A549 (cell line): ENCODE data around the gene PRPF31. TPM values are rescaled to one million over a fixed set of nuclear protein-coding genes. Genes with fewer than 3 reads are reported as not detected.

Source experiments
- ATAC-seq, 2 experiments: fragments of 200-7000 bp in 1 of 2; fragments of >200 bp in 1 of 2; cut with Nextera tagmentation in 1 of 2; cut with Tn5 transposase in 1 of 2; 3 replicates each; pipeline versions ENCODE4 v1.8.0 to v1.9.1; 2018 to 2020; ENCODE audit warnings: mild to moderate bottlenecking in 1 of 2, moderate library complexity in 1 of 2
- CTCF ChIA-PET: fragments of 300-600 bp; sonication (Branson Sonifier 250); formaldehyde crosslinking; extraction: SDS; loops from one replicate; lab custom pipeline; 2021; ENCODE audit warnings: antibody characterized with exemption, inconsistent platforms; lab: Yijun Ruan, JAX
- POLR2A ChIA-PET: fragments of 350-600 bp; formaldehyde crosslinking; extraction: SDS; loops from one replicate; lab custom pipeline; 2021; ENCODE audit warnings: antibody characterized with exemption, inconsistent platforms; lab: Yijun Ruan, JAX
- DNase-seq, 2 experiments: peaks; one replicate each; pipeline versions ENCODE4 v3.0.0 to v3.0.0-alpha.2; 2011 to 2016; ENCODE audit warnings: low read depth in 1 of 2, low spot score in 1 of 2
- FAIRE-seq: peaks from 2 replicates; lab custom pipeline; 2011; peaks lifted over from hg19 to GRCh38; lab: Jason Lieb, UNC
- H3K27ac ChIP-seq, 2 experiments: fragments of >200 bp; sonication (Bioruptor Twin); formaldehyde crosslinking; 3 replicates each; pipeline ENCODE4 v1.5.1; 2016 to 2017
- H3K4me1 ChIP-seq: fragments of >200 bp; sonication (Bioruptor Twin); formaldehyde crosslinking; 3 replicates; pipeline ENCODE4 v1.6.1; 2016
- H3K4me2 ChIP-seq: fragments of >200 bp; sonication (Bioruptor Twin); formaldehyde crosslinking; 3 replicates; pipeline ENCODE4 v1.6.1; 2016
- H3K4me3 ChIP-seq: fragments of >200 bp; sonication (Bioruptor Twin); formaldehyde crosslinking; 3 replicates; pipeline ENCODE4 v1.5.1; 2016
- H3K9me3 ChIP-seq: fragments of >200 bp; sonication (Bioruptor Twin); formaldehyde crosslinking; 3 replicates; pipeline ENCODE4 v1.6.1; 2016
- CBX2 ChIP-seq: fragments of 200-600 bp; sonication (generic); IDR thresholded peaks from 2 replicates; pipeline ENCODE4 v1.6.1; 2016; ENCODE audit warnings: low read depth, mild to moderate bottlenecking, borderline replicate concordance
- CEBPB ChIP-seq, 2 experiments: fragments of >200 bp in 1 of 2; sonication (Bioruptor Twin) in 1 of 2; formaldehyde crosslinking in 1 of 2; IDR thresholded peaks; 2 replicates each; pipeline ENCODE4 v1.6.1; 2012 to 2016
- CHD2 ChIP-seq: fragments of 150-350 bp; IDR thresholded peaks from 2 replicates; pipeline ENCODE4 v1.6.1; 2014; ENCODE audit warnings: low read length; ENCODE audit not compliant: partially characterized antibody
- CHD4 ChIP-seq: fragments of 200-600 bp; sonication (generic); IDR thresholded peaks from 2 replicates; pipeline ENCODE4 v1.6.1; 2016; ENCODE audit warnings: antibody characterized with exemption, mild to moderate bottlenecking, borderline replicate concordance
- EHMT2 ChIP-seq: fragments of 200-600 bp; sonication (generic); IDR thresholded peaks from 2 replicates; pipeline ENCODE4 v1.6.1; 2016; ENCODE audit warnings: antibody characterized with exemption, low read depth, mild to moderate bottlenecking, moderate library complexity
- EP300 ChIP-seq, 2 experiments: fragments of >200 bp; sonication (Bioruptor Twin); formaldehyde crosslinking; IDR thresholded peaks; 2 replicates in 1 of 2; 3 replicates in 1 of 2; pipeline ENCODE4 v1.6.1; 2016 to 2017
- FOSB ChIP-seq: fragments of 250-450 bp; sonication (Bioruptor Pico); IDR thresholded peaks from 2 replicates; pipeline ENCODE4 v1.5.0; 2020; ENCODE audit warnings: mild to moderate bottlenecking, moderate library complexity
- FOSL2 ChIP-seq, 2 experiments: fragments of 450-650 bp in 1 of 2; fragments of >200 bp in 1 of 2; sonication (Bioruptor Twin) in 1 of 2; formaldehyde crosslinking; IDR thresholded peaks; 2 replicates each; pipeline versions ENCODE4 v1.5.0 to v1.6.1; 2016 to 2020; ENCODE audit warnings: mild to moderate bottlenecking in 1 of 2, moderate library complexity in 1 of 2
- FOXS1 ChIP-seq: fragments of 250-450 bp; sonication (Bioruptor Pico); IDR thresholded peaks from 2 replicates; pipeline ENCODE4 v1.5.0; 2020; ENCODE audit warnings: mild to moderate bottlenecking, moderate library complexity
- GATA3 ChIP-seq: IDR thresholded peaks from 2 replicates; pipeline ENCODE4 v1.6.1; 2012; ENCODE audit warnings: borderline replicate concordance
- HOXA7 ChIP-seq: fragments of 250-450 bp; sonication (Bioruptor Pico); IDR thresholded peaks from 2 replicates; pipeline ENCODE4 v1.5.0; 2020; ENCODE audit warnings: mild to moderate bottlenecking, moderate library complexity
- HOXB13 ChIP-seq: fragments of 250-450 bp; sonication (Bioruptor Pico); IDR thresholded peaks from 2 replicates; pipeline ENCODE4 v1.5.0; 2020; ENCODE audit warnings: low read depth, mild to moderate bottlenecking, moderate library complexity
- HOXB5 ChIP-seq: fragments of 250-450 bp; sonication (Bioruptor Pico); IDR thresholded peaks from 2 replicates; pipeline ENCODE4 v1.5.0; 2020; ENCODE audit warnings: mild to moderate bottlenecking, moderate library complexity
- JUN ChIP-seq, 2 experiments: fragments of >200 bp; sonication (Bioruptor Twin); formaldehyde crosslinking; IDR thresholded peaks; 2 replicates in 1 of 2; 3 replicates in 1 of 2; pipeline ENCODE4 v1.6.1; 2016 to 2017
- KDM1A ChIP-seq: fragments of 200-600 bp; sonication (generic); IDR thresholded peaks from 2 replicates; pipeline ENCODE4 v1.6.1; 2016; ENCODE audit warnings: low read depth, mild to moderate bottlenecking
- MYC ChIP-seq: IDR thresholded peaks from 2 replicates; pipeline ENCODE4 v1.6.1; 2012; ENCODE audit warnings: mild to moderate bottlenecking, inconsistent platforms, low read length, improper control_type of control experiment, borderline replicate concordance
- NPAS2 ChIP-seq: fragments of 250-450 bp; sonication (Bioruptor Pico); IDR thresholded peaks from 2 replicates; pipeline ENCODE4 v1.8.0; 2022; ENCODE audit warnings: mild to moderate bottlenecking, moderate library complexity, borderline replicate concordance
- POLR2A ChIP-seq: IDR thresholded peaks from 2 replicates; pipeline ENCODE4 v1.6.1; 2012; ENCODE audit warnings: mild to moderate bottlenecking, low read length
- POLR2AphosphoS2 ChIP-seq: conservative IDR thresholded peaks from 2 replicates; pipeline ENCODE4 v1.6.1; 2012; ENCODE audit warnings: low read length, improper control_type of control experiment, inconsistent platforms
- RAD21 ChIP-seq, 2 experiments: fragments of >200 bp in 1 of 2; sonication (Bioruptor Twin) in 1 of 2; formaldehyde crosslinking in 1 of 2; IDR thresholded peaks in 1 of 2; conservative IDR thresholded peaks in 1 of 2; 2 replicates in 1 of 2; 3 replicates in 1 of 2; pipeline ENCODE4 v1.6.1; 2012 to 2018; ENCODE audit warnings: inconsistent platforms in 1 of 2
- RARB ChIP-seq: fragments of 250-450 bp; sonication (Bioruptor Pico); IDR thresholded peaks from 2 replicates; pipeline ENCODE4 v1.8.0; 2021; ENCODE audit warnings: mild to moderate bottlenecking, moderate library complexity
- RCOR1 ChIP-seq: fragments of 150-350 bp; IDR thresholded peaks from 2 replicates; pipeline ENCODE4 v1.6.1; 2014; ENCODE audit warnings: antibody characterized with exemption, low read length, low read depth
- RFX5 ChIP-seq: fragments of 450-650 bp; IDR thresholded peaks from 2 replicates; pipeline ENCODE4 v1.7.1; 2014; ENCODE audit warnings: antibody characterized with exemption, mild to moderate bottlenecking, moderate library complexity
- RNF2 ChIP-seq: fragments of 200-600 bp; sonication (generic); IDR thresholded peaks from 2 replicates; pipeline ENCODE4 v1.6.1; 2016; ENCODE audit warnings: low read depth, mild to moderate bottlenecking, antibody characterized with exemption, moderate library complexity, borderline replicate concordance
- TP53 ChIP-seq: fragments of 250-450 bp; sonication (Bioruptor Pico); IDR thresholded peaks from 2 replicates; pipeline ENCODE4 v1.5.0; 2021; ENCODE audit warnings: mild to moderate bottlenecking, moderate library complexity
- ZC3H11A ChIP-seq: fragments of 450-650 bp; IDR thresholded peaks from 2 replicates; pipeline ENCODE4 v1.6.1; 2014; ENCODE audit warnings: antibody characterized with exemption, mild to moderate bottlenecking
- ZFP36 ChIP-seq: fragments of 450-650 bp; IDR thresholded peaks from 2 replicates; pipeline ENCODE4 v1.6.1; 2014; ENCODE audit warnings: borderline replicate concordance; ENCODE audit not compliant: partially characterized antibody
- ZNF302 ChIP-seq: fragments of 250-450 bp; sonication (Bioruptor Pico); IDR thresholded peaks from 2 replicates; pipeline ENCODE4 v1.9.0; 2021; ENCODE audit warnings: inconsistent platforms, mild to moderate bottlenecking, moderate library complexity
- whole genome bisulfite sequencing: methylation state at CpG from one replicate; pipeline ENCODE4 v1.1.6; 2017; ENCODE audit errors: missing lambda C conversion rate; 5-methylcytosine and 5-hydroxymethylcytosine counted together
- polyA minus RNA-seq: library from RNA; depleted of rRNA, polyadenylated mRNA; stranded (reverse); fragments of >200 nt; gene quantifications from 2 replicates; pipeline ENCODE4 v1.2.3, GENCODE V29; 2011; rRNA and poly(A)+ RNA removed
- polyA plus RNA-seq, 4 experiments: library from polyadenylated mRNA; depleted of rRNA in 3 of 4; stranded (reverse); fragments of >200 nt; fragmentation: RNase III in 1 of 4; extraction: RNeasy Plus Mini Kit Qiagen cat#74134 plus additional on column Dnase treatment in 1 of 4; gene quantifications; 2 replicates in 3 of 4; 3 replicates in 1 of 4; pipeline ENCODE4 v1.2.3, GENCODE V29; 2011 to 2017
- TF ChIP-seq, protein P1 (sequence below): fragments of 250-450 bp; sonication (Bioruptor Pico); IDR thresholded peaks from 2 replicates; pipeline ENCODE4 v1.5.0; 2020; ENCODE audit warnings: low read depth, mild to moderate bottlenecking, moderate library complexity
- TF ChIP-seq, protein P2 (sequence below): fragments of 150-350 bp; IDR thresholded peaks from 2 replicates; pipeline ENCODE4 v1.6.1; 2014; ENCODE audit warnings: low read depth, mild to moderate bottlenecking, low read length
- TF ChIP-seq, protein P3 (sequence below): fragments of >200 bp; sonication (Bioruptor Twin); formaldehyde crosslinking; IDR thresholded peaks from 2 replicates; pipeline ENCODE4 v1.6.1; 2016
- TF ChIP-seq, protein P4 (sequence below): IDR thresholded peaks from 2 replicates; pipeline ENCODE4 v1.6.1; 2012; ENCODE audit warnings: low read depth, borderline replicate concordance
- TF ChIP-seq, protein P5 (sequence below): IDR thresholded peaks from 2 replicates; pipeline ENCODE4 v1.6.1; 2012

Gene PRPF31, protein sequence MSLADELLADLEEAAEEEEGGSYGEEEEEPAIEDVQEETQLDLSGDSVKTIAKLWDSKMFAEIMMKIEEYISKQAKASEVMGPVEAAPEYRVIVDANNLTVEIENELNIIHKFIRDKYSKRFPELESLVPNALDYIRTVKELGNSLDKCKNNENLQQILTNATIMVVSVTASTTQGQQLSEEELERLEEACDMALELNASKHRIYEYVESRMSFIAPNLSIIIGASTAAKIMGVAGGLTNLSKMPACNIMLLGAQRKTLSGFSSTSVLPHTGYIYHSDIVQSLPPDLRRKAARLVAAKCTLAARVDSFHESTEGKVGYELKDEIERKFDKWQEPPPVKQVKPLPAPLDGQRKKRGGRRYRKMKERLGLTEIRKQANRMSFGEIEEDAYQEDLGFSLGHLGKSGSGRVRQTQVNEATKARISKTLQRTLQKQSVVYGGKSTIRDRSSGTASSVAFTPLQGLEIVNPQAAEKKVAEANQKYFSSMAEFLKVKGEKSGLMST
- 66.9 and 69.8 TPM in 2 replicates for polyA plus RNA-seq (2011; rRNA removed)
- 151 and 161 TPM in 2 replicates for polyA plus RNA-seq (2012; cell fraction: cytosol; rRNA removed)
- 231 and 270 TPM in 2 replicates for polyA plus RNA-seq (2012; cell fraction: nucleus; rRNA removed)
- 164 to 169 TPM (median 164 TPM) in 3 replicates for polyA plus RNA-seq (2017; fragmentation: RNase III; extraction: RNeasy Plus Mini Kit Qiagen cat#74134 plus additional on column Dnase treatment)
- 31.8 and 44.7 TPM in 2 replicates for polyA minus RNA-seq

DNA sequence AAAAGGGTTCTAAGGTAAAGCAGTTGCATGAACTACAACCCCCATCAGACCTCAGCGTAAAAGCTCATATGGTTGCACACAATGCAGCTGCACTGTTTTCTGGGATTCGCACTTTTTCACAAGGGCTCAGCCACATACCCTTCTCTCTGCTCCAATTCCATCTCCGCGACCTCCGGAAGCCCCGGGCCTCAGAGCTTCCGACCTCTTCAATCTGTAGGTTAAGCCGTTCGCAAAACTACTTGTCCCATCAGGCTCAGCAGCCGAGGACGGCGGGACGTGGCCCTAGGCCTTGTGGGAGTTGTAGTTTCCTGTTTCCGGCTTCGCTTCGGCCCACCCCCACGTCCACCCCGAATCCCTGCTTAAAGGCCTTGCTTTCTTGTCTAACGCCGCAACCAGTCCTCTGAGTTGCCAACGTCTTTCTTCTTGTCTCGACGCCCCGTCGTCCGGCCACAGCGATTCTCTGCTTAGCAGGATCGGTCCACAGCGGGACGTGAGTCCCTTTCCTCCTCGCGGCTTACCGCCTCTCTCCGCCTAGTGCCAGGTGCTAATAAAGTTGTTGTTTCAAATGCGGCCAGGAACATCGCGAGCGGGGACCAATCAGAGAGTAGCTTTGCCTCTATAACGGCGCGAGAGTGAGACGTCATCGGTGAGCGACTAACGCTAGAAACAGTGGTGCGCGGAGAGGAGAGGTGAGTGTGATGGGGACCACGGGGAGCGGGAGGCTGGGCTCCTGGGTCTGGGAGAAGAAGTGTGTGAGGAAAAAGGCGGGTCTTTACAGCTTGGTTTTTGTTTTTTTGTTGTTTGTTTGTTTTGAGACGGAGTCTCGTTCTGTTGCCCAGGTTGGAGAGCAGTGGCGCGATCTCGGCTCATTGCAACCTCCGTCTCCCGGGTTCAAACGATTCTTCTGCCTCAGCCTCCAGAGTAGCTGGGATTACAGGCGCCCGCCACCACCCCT, at the start of gene PRPF31, which contains the start of gene TFPT:
Gene PRPF31, plus strand, starts transcription at position 646 of the 955 bp plus-strand sequence. CDS start 2,525 bp downstream, outside the sequence.
Gene TFPT, minus strand, starts transcription at position 549 of the 955 bp plus-strand sequence. Its CDS starts 388 bp downstream, at position 161.
- H3K4me3 ChIP-seq: peak within 1 kb of the TSS; percentile 95
- ChIA-PET POLR2A (interaction anchor here (0.6 to 2.7 kb wide), 18 partner anchors 9 to 333 kb away, joined by 3 to 51 read pairs (median 4); partner anchors contain the start of genes CNOT3, LENG1, LENG8 and MBOAT7), CTCF (interaction anchor here (0.7 to 1.2 kb wide), 4 partner anchors 18 to 53 kb away, joined by 3 to 4 read pairs (median 3); no protein-coding TSS in a partner anchor)
- peak within 1 kb of the TSS; percentile 84 to 93 for H3K27ac ChIP-seq
- FAIRE-seq (peak; percentile 98), ATAC-seq (peak; percentile 96 to 98), DNase-seq (peak; percentile 99)
- H3K9me3 ChIP-seq: no peaks in the 10 kb centered on the region
- 2% methylated on average over 60 of the region's 60 CpGs for WGBS
- peak within 1 kb of the TSS; percentile 85 for H3K4me2 ChIP-seq
- H3K4me1 ChIP-seq: peaks cover 14% of the 10 kb centered on the region; the same call in 2 of the 3 replicates
- peak; percentile 73; the same call in 1 of the 2 replicates for TF ChIP-seq RFX5
- TF ChIP-seq EHMT2: no peak
- no peak for TF ChIP-seq RAD21 (conservative IDR thresholded peaks at IDR 0.05 in 1 of 2, IDR thresholded peaks at IDR 0.05 in 1 of 2)
- TF ChIP-seq POLR2AphosphoS2: no peak
- TF ChIP-seq JUN (IDR thresholded peaks at IDR 0.05): peak; percentile 95 to 96
- TF ChIP-seq EP300 (IDR thresholded peaks at IDR 0.05): no peak
- TF ChIP-seq, protein P1, sequence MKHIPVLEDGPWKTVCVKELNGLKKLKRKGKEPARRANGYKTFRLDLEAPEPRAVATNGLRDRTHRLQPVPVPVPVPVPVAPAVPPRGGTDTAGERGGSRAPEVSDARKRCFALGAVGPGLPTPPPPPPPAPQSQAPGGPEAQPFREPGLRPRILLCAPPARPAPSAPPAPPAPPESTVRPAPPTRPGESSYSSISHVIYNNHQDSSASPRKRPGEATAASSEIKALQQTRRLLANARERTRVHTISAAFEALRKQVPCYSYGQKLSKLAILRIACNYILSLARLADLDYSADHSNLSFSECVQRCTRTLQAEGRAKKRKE: no peak
- peak; percentile 40; the same call in 1 of the 2 replicates for TF ChIP-seq FOXS1 (CRISPR knock-in tag)
- TF ChIP-seq, protein P2, sequence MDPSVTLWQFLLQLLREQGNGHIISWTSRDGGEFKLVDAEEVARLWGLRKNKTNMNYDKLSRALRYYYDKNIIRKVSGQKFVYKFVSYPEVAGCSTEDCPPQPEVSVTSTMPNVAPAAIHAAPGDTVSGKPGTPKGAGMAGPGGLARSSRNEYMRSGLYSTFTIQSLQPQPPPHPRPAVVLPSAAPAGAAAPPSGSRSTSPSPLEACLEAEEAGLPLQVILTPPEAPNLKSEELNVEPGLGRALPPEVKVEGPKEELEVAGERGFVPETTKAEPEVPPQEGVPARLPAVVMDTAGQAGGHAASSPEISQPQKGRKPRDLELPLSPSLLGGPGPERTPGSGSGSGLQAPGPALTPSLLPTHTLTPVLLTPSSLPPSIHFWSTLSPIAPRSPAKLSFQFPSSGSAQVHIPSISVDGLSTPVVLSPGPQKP: no peak
- TF ChIP-seq HOXB13 (CRISPR knock-in tag): no peak
- 0 out of 4 replicates have a peak, but pooled peaks of 1 of the 2 experiments have one; percentile 21 for TF ChIP-seq CEBPB (IDR thresholded peaks at IDR 0.05)
- TF ChIP-seq KDM1A: no peak
- no peak for TF ChIP-seq NPAS2
- TF ChIP-seq RNF2: no peak
- peak; percentile 56 for TF ChIP-seq GATA3
- TF ChIP-seq RCOR1: no peak
- TF ChIP-seq CBX2: no peak
- TF ChIP-seq ZC3H11A: no peak
- TF ChIP-seq, protein P3, sequence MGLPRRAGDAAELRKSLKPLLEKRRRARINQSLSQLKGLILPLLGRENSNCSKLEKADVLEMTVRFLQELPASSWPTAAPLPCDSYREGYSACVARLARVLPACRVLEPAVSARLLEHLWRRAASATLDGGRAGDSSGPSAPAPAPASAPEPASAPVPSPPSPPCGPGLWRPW: no peak
- TF ChIP-seq FOSL2 (IDR thresholded peaks at IDR 0.05): no peak
- no peak; the same call in 1 of the 2 replicates for TF ChIP-seq FOSL2 (CRISPR knock-in tag; IDR thresholded peaks at IDR 0.05)
- 0 out of 2 replicates have a peak, but pooled peaks have one; percentile 26 for TF ChIP-seq HOXB5
- TF ChIP-seq ZNF302: no peak
- TF ChIP-seq, protein P4, sequence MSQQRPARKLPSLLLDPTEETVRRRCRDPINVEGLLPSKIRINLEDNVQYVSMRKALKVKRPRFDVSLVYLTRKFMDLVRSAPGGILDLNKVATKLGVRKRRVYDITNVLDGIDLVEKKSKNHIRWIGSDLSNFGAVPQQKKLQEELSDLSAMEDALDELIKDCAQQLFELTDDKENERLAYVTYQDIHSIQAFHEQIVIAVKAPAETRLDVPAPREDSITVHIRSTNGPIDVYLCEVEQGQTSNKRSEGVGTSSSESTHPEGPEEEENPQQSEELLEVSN: peak; percentile 49; the same call in 1 of the 2 replicates
- TF ChIP-seq RARB (CRISPR knock-in tag): no peak
- TF ChIP-seq HOXA7: no peak
- TF ChIP-seq, protein P5, sequence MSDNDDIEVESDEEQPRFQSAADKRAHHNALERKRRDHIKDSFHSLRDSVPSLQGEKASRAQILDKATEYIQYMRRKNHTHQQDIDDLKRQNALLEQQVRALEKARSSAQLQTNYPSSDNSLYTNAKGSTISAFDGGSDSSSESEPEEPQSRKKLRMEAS: peak; percentile 98
- TF ChIP-seq CHD2: peak; percentile 67
- no peak for TF ChIP-seq FOSB (CRISPR knock-in tag)
- TF ChIP-seq TP53: 0 out of 2 replicates have a peak, but pooled peaks have one; percentile 17
- peak; percentile 88 for TF ChIP-seq MYC
- TF ChIP-seq CHD4: no peak
- TF ChIP-seq ZFP36: no peak
- TF ChIP-seq POLR2A: peak; percentile 78
